Activated CD4-positive, alpha-beta T cell treated with anti-CD3 and anti-CD28 coated beads for 36 hours (primary cell): ENCODE results near the gene SCAPER. TPM values are rescaled to one million over a fixed set of nuclear protein-coding genes. Genes with fewer than 3 reads are reported as not detected.
A peak's percentile ranks its signal among the peaks of the same experiment; 100 is the strongest.

ENCODE experiments used
- ATAC-seq: fragments of 200-7000 bp; cut with Tn5 transposase; one replicate; pipeline ENCODE4 v1.10.0; 2021; ENCODE audit warnings: mild to moderate bottlenecking, moderate library complexity
- CTCF ChIA-PET: fragments of 350-600 bp; sonication (Branson Sonifier 250); formaldehyde crosslinking; loops from one replicate; lab custom pipeline; 2021; ENCODE audit warnings: antibody characterized with exemption; lab: Charles Lee
- POLR2A ChIA-PET: fragments of 350-600 bp; sonication (Branson Sonifier 250); formaldehyde crosslinking; loops from one replicate; lab custom pipeline; 2021; ENCODE audit warnings: antibody characterized with exemption, inconsistent platforms; lab: Charles Lee
- DNase-seq: peaks from one replicate; pipeline ENCODE4 v3.0.0-alpha.2; 2020
- H3K27ac Mint-ChIP-seq: one replicate; pipeline ENCODE4 v1.8.0; 2021; ENCODE audit warnings: mixed read lengths
- H3K27me3 Mint-ChIP-seq: one replicate; pipeline ENCODE4 v1.8.0; 2021; ENCODE audit warnings: mixed read lengths
- H3K36me3 Mint-ChIP-seq: one replicate; pipeline ENCODE4 v1.8.0; 2021; ENCODE audit warnings: low read depth, mixed read lengths
- H3K4me1 Mint-ChIP-seq: one replicate; pipeline ENCODE4 v1.8.0; 2021; ENCODE audit warnings: mixed read lengths
- H3K4me3 Mint-ChIP-seq: one replicate; pipeline ENCODE4 v1.8.0; 2021; ENCODE audit warnings: mild to moderate bottlenecking, moderate library complexity, mixed read lengths
- H3K9me3 Mint-ChIP-seq: one replicate; pipeline ENCODE4 v1.8.0; 2021; ENCODE audit warnings: low read depth, mixed read lengths
- intact Hi-C, 2 experiments: fragments of 100-400 bp; cut with DNase I in 1 of 2; cut with micrococcal nuclease in 1 of 2; formaldehyde crosslinking; loops; one replicate each; pipeline versions ENCODE4 v1.14.2 to v1.15.1; 2022 to 2024; cut with DNase I, micrococcal nuclease
- total RNA-seq, 2 experiments: library from RNA; stranded (reverse); gene quantifications; one replicate each; pipeline ENCODE4 v1.2.3, GENCODE V29; 2021

The SCAPER gene
- 10 to 100 TPM; 25.9 to 35.2 TPM for total RNA-seq

- Mint-ChIP-seq H3K27ac (peak within 1 kb of the TSS; percentile 92), H3K36me3 (peaks cover 3% of the 10 kb centered on the region), H3K4me3 (peak within 1 kb of the TSS; percentile 87), H3K4me1 (peaks cover 34% of the 10 kb centered on the region), H3K27me3 (no peaks in the 10 kb centered on the region), H3K9me3 (peaks cover 2% of the 10 kb centered on the region)
- ChIA-PET CTCF (interaction anchor here (0.6 to 1.3 kb wide), 6 partner anchors 10 to 1660 kb away, joined by 3 to 4 read pairs (median 3); partner anchors contain the start of gene CHRNA5), POLR2A (interaction anchor here (1.1 to 1.2 kb wide), 2 partner anchors 26 to 82 kb away, joined by 3 read pairs; no protein-coding TSS in a partner anchor)
- DNase-seq (peak; percentile 96), ATAC-seq (peak; percentile 92)
- intact Hi-C loops: loop anchor here (1.0 to 2.0 kb wide), 6 partner anchors 26 to 594 kb away; partner anchors contain the start of genes RCN2 (in 2 of the 2), ETFA (in 1 of the 2), HMG20A (in 1 of the 2) and ISL2 (in 1 of the 2)
These were observed at the start of gene SCAPER for GRCh38 chr15:76905013-76905839. TSS of gene SCAPER (minus strand) at chr15:76905340. CDS start at chr15:76883817, 21,523 bp downstream.

- no peak for ATAC-seq
- POLR2A ChIA-PET: no interaction called here
- Mint-ChIP-seq H3K27ac (no peak overlapping the region), H3K4me3 (no peak overlapping the region), H3K4me1 (peaks cover 6% of the 10 kb centered on the region), H3K9me3 (no peaks in the 10 kb centered on the region), H3K27me3 (no peaks in the 10 kb centered on the region), H3K36me3 (no peaks in the 10 kb centered on the region)
- intact Hi-C loops: no loop called here
- CTCF ChIA-PET: interaction anchor here (0.5 to 1.7 kb wide), 7 partner anchors 9 to 1481 kb away, joined by 3 to 7 read pairs (median 3); no protein-coding TSS in a partner anchor
- no peak for DNase-seq
These were observed 49.6 kb upstream of the SCAPER start for GRCh38 chr15:76954744-76955143.

- DNase-seq: no peak
- H3K9me3 Mint-ChIP-seq: no peaks in the 10 kb centered on the region
- CTCF ChIA-PET: interaction anchor here (1.2 to 1.7 kb wide), 4 partner anchors 8 to 20 kb away, joined by 3 to 7 read pairs (median 5); no protein-coding TSS in a partner anchor
- intact Hi-C loops: no loop called here
- no peak overlapping the region for H3K4me3 Mint-ChIP-seq
- no peaks in the 10 kb centered on the region for H3K36me3 Mint-ChIP-seq
- no peaks in the 10 kb centered on the region for H3K27me3 Mint-ChIP-seq
- no peak overlapping the region for H3K27ac Mint-ChIP-seq
- POLR2A ChIA-PET: no interaction called here
- peaks cover 6% of the 10 kb centered on the region for H3K4me1 Mint-ChIP-seq
- no peak for ATAC-seq
These were observed 48.8 kb upstream of the SCAPER start for GRCh38 chr15:76953913-76954312.

GRCh38 chr15:76951220-76951619, 46.1 kb upstream of the SCAPER start:
- DNase-seq (no peak), ATAC-seq (no peak)
- H3K27me3 Mint-ChIP-seq: no peaks in the 10 kb centered on the region
- H3K4me3 Mint-ChIP-seq: no peak overlapping the region
- ChIA-PET CTCF (interaction anchor here (0.5 to 0.9 kb wide), 2 partner anchors 17 to 47 kb away, joined by 3 to 5 read pairs; no protein-coding TSS in a partner anchor), POLR2A (no interaction called here)
- H3K36me3 Mint-ChIP-seq: peaks cover 12% of the 10 kb centered on the region
- H3K27ac Mint-ChIP-seq: peak overlapping the region; percentile 10
- intact Hi-C loops: no loop called here
- peaks cover 6% of the 10 kb centered on the region for H3K4me1 Mint-ChIP-seq
- H3K9me3 Mint-ChIP-seq: no peaks in the 10 kb centered on the region

- Mint-ChIP-seq H3K27ac (peak overlapping the region; percentile 43), H3K4me1 (peaks cover 6% of the 10 kb centered on the region), H3K36me3 (peaks cover 28% of the 10 kb centered on the region), H3K27me3 (no peaks in the 10 kb centered on the region), H3K9me3 (no peaks in the 10 kb centered on the region), H3K4me3 (no peak overlapping the region)
- intact Hi-C loops: no loop called here
- ChIA-PET CTCF (interaction anchor here (0.7 to 1.6 kb wide), 8 partner anchors 13 to 1861 kb away, joined by 3 to 4 read pairs (median 3); no protein-coding TSS in a partner anchor), POLR2A (interaction anchor here (1.2 kb wide), 1 partner anchor 41 kb away, joined by 3 read pairs; no protein-coding TSS in a partner anchor)
- no peak for DNase-seq
- ATAC-seq: no peak
These were observed 42.3 kb upstream of the SCAPER start for GRCh38 chr15:76947454-76947853.

GRCh38 chr15:76945494-76946093, 40.5 kb upstream of the SCAPER start:
- Mint-ChIP-seq H3K36me3 (peaks cover 28% of the 10 kb centered on the region), H3K9me3 (no peaks in the 10 kb centered on the region), H3K4me3 (no peak overlapping the region), H3K27ac (no peak overlapping the region), H3K27me3 (no peaks in the 10 kb centered on the region), H3K4me1 (no peaks in the 10 kb centered on the region)
- CTCF ChIA-PET: interaction anchor here (0.6 to 1.9 kb wide), 5 partner anchors 9 to 618 kb away, joined by 3 to 7 read pairs (median 4); partner anchors contain the start of gene RCN2
- intact Hi-C loops: no loop called here
- POLR2A ChIA-PET: no interaction called here
- no peak for ATAC-seq
- DNase-seq: no peak

- CTCF ChIA-PET: interaction anchor here (1.1 to 2.4 kb wide), 4 partner anchors 9 to 803 kb away, joined by 3 to 14 read pairs (median 4); partner anchors contain the start of gene RCN2
- intact Hi-C loops: no loop called here
- no peak for ATAC-seq
- Mint-ChIP-seq H3K27ac (no peak overlapping the region), H3K27me3 (no peaks in the 10 kb centered on the region), H3K36me3 (peaks cover 24% of the 10 kb centered on the region), H3K9me3 (no peaks in the 10 kb centered on the region), H3K4me3 (no peak overlapping the region), H3K4me1 (peaks cover 6% of the 10 kb centered on the region)
- POLR2A ChIA-PET: no interaction called here
- no peak for DNase-seq
These were observed 37.2 kb upstream of the SCAPER start for GRCh38 chr15:76942331-76942730.

- Mint-ChIP-seq H3K4me1 (peaks cover 8% of the 10 kb centered on the region), H3K9me3 (no peaks in the 10 kb centered on the region), H3K27ac (no peak overlapping the region), H3K4me3 (no peak overlapping the region), H3K36me3 (peaks cover 25% of the 10 kb centered on the region), H3K27me3 (no peaks in the 10 kb centered on the region)
- intact Hi-C loops: no loop called here
- DNase-seq: no peak
- CTCF ChIA-PET: interaction anchor here (0.7 to 2.4 kb wide), 7 partner anchors 10 to 166 kb away, joined by 3 to 14 read pairs (median 3); partner anchors contain the start of gene RCN2
- POLR2A ChIA-PET: no interaction called here
- no peak for ATAC-seq
These were observed 36.5 kb upstream of the SCAPER start for GRCh38 chr15:76941636-76942035.

- ChIA-PET POLR2A (no interaction called here), CTCF (no interaction called here)
- no peak overlapping the region for H3K4me3 Mint-ChIP-seq
- ATAC-seq: no peak
- no peaks in the 10 kb centered on the region for H3K27me3 Mint-ChIP-seq
- intact Hi-C loops: no loop called here
- peaks cover 16% of the 10 kb centered on the region for H3K4me1 Mint-ChIP-seq
- H3K9me3 Mint-ChIP-seq: no peaks in the 10 kb centered on the region
- H3K27ac Mint-ChIP-seq: no peak overlapping the region
- no peak for DNase-seq
- H3K36me3 Mint-ChIP-seq: peaks cover 24% of the 10 kb centered on the region
These were observed 34.6 kb upstream of the SCAPER start for GRCh38 chr15:76939715-76940114.

- intact Hi-C loops: no loop called here
These were observed 33.6 kb upstream of the SCAPER start for GRCh38 chr15:76938752-76939151.

GRCh38 chr15:76936671-76937070, 31.5 kb upstream of the SCAPER start:
- intact Hi-C loops: no loop called here
- Mint-ChIP-seq H3K4me1 (peaks cover 31% of the 10 kb centered on the region), H3K27me3 (no peaks in the 10 kb centered on the region), H3K27ac (no peak overlapping the region), H3K4me3 (no peak overlapping the region), H3K9me3 (no peaks in the 10 kb centered on the region), H3K36me3 (peaks cover 26% of the 10 kb centered on the region)
- POLR2A ChIA-PET: no interaction called here
- CTCF ChIA-PET: interaction anchor here (0.6 kb wide), 1 partner anchor 47 kb away, joined by 3 read pairs; no protein-coding TSS in a partner anchor
- no peak for DNase-seq
- ATAC-seq: no peak

More at GRCh38 chr15:76938752-76939151, 33.6 kb upstream of the SCAPER start:
- Mint-ChIP-seq H3K9me3 (no peaks in the 10 kb centered on the region), H3K4me3 (no peak overlapping the region), H3K36me3 (peaks cover 22% of the 10 kb centered on the region), H3K4me1 (peaks cover 19% of the 10 kb centered on the region), H3K27me3 (no peaks in the 10 kb centered on the region), H3K27ac (no peak overlapping the region)
- ATAC-seq (no peak), DNase-seq (no peak)
- ChIA-PET CTCF (no interaction called here), POLR2A (no interaction called here)
